ENCODE measurements around the gene SERPINB8. TPM values are rescaled to one million over a fixed set of nuclear protein-coding genes. Genes with fewer than 3 reads are reported as not detected.

The SERPINB8 gene
- total RNA-seq, 1 experiment from 2014 or later = 41.0 TPM

DNA sequence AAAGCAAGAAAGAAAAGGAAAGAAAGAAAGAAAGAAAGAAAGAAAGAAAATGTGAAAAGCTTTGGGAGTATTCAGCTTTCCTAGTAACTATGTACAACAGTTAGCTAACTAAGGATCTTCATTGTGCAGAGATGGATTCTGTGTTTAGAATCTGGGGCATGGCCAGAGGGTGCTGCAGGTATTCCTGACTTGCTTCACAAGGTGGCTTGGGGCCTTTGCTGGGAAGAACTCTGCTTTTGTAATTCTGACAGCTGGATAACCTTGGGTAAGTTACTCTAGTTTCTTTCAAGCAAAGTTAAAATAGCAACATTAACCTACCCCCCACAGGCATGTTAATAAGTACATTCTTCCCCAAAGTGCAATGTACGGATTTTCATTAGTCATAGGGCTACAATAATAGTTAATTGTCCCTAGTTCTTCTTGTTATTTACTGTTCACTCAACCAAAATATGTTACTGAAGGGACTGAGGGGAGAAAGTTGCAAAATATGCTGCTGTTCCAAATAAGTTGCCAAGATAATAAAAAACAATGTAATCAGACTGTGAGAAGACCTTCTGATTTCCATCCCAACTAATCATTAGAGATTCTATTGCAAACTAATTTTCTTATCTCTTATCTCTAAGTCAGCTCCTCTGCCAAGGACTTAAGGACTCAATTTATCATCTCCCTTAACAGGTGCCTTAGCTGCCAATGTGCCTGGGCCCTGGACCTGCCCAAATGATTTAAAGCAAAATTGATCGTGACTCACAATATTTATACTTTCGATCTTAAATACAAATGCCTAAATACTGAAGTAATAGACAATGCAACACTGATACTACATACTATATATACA is 50.3 kb downstream of the SERPINB8 start:
- DNase-seq (ENCODE audit: low read depth) = no peak

DNA sequence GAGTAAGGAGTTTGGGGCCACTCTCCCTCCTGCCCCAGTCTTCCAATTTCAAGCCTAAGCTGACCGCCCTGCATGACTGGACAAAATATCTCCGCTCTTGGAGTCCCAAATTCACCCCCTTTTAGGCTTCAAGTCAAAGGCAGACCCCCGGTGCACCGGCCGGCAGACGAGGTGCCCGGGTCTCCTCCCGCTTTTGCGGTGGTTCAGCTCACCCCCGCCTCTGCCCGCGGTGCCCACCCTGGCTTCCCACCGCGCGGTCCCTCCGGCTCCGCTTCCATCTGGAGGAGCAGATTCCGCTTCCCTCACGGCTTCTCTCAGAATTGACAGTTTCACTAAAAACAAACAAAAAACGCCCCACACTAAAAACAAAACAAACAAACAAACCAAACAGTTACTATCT is 56.5 kb downstream of the SERPINB8 start:
- no peak for DNase-seq (ENCODE audit: low read depth)

DNA sequence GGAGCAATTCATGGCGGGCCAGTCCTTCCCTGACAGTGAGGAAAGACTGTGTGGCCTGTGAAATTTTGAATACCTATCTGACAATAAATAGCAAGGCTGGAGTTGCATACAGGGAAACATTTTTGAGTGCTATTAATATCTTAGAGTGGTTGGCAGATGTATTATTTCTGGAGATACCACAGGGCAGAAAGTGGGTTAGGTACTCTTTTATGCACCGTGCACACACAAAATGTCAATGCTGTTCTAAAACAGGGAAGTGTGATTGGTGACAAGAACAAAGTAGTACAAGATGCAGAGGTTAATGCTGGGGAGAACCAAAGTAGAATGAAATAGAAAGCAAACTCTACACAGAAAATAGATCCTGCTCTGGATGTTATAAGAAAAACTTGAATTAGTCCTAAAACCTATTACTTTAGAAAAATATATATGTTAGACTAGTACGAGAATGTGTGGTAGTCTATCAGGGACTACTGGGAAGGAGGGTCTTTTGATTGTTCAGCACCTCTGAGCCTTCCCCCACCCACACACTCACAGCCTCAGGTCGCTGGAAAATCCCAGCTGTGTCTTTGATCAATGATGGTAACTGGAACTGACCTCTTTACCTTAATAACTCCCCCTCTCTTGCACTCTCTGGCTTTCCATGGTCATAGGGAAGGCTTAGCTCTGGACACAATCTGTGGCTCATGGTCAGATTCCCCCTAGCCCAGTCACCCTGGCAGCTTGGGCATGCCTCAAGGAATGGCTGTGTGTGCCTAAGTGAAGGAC is 58.2 kb downstream of the SERPINB8 start:
- DNase-seq (ENCODE audit: low read depth) = no peak

DNA sequence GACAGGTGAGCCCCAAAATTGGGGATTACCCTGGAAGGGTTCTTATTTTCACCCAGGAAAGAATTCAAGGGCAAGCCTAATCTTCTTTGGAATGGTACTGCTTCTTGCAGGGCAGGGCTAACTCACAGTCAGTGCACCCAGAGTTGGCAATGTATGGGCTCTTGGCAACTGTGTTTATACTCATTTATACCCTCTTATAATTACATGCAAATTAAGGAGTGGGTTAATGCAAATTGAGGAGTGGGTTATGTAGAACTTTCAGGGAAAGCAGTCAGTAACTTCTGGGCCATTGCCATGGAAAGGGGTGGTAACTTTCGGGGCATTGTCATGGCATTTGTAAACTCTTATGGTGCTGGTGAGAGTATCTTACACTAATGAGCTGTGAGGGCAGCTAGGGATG is 59.2 kb downstream of the SERPINB8 start:
- DNase-seq (ENCODE audit: low read depth) = no peak

DNA sequence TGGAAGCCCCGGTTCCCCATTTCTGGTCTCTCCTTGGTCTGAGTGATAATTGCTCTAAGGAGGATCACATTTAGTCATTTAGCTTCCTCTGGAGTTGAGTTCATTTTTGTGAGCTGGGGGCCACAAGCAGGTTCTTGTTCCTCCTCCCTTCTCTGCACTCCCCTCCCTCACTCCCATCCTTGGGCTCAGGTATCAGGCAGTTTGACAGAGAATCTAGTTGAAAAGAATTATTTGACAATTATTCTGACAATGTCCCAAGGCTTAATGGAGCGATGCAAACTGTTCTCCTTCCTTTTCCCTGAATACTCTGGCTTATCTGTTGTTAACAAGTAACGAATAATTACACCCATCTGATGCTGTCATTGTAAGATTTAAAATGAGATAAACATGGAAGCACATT is 61.5 kb downstream of the SERPINB8 start:
- no peak for DNase-seq (ENCODE audit: low read depth)

DNA sequence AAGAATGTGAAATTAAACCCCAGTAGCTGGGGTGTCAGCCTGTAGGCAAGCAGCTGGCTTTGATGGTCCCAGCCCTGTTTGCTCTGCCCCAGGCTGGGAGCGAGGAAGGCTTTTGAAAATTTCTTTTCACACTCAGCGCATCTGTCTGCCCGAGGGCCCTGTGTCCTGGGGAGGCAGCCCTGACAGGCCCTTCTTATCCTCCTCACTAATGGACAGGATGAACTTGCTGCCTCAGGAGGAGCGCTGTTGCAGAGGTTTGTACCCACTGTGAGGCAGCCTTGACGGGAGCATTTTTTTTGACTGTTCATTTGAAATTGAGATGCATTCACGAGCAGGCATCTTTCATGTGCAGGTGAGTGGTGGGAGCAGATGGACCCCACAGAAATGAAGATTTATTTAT is 62.4 kb downstream of the SERPINB8 start:
- DNase-seq (ENCODE audit: low read depth) = no peak

DNA sequence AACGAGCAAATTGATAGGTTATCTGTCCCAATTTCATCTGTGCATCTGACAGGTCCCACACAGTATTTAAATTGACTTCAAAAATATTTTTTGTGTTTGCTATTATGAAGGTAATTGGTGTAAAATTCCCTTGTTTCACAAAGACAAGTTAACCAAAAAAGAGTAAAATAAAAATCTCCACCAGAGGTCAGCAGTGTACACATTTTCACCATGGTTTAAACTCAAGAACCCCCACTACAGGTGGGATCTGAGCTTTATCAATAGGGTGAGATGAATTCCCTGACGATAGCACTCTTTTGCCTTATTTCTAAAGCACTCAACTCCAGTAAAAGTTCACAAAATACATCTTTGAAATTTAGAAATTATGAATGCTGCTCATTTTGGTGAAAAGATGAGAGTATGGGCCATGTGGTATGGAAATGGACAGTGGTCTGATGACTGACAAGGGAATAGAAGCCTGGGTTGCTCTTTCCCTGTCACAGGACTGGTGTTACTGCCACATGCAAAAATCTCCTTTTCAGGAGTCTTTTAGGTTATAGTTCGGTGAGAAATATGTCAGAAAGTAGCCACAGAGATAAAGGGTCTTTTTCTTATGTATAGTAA is 68.0 kb downstream of the SERPINB8 start:
- DNase-seq (ENCODE audit: low read depth) = peak; percentile 15

Other genes starting within 250 kb of the SERPINB8 start
- 10.0 and 13.1 TPM in 2 replicates for gene SERPINB7, start 194.7 kb upstream of the SERPINB8 start, total RNA-seq (2014; rRNA removed; shearing (Covaris generic))
- 20.3 and 20.5 TPM in 2 replicates for gene SERPINB2, start 82.4 kb upstream of the SERPINB8 start, total RNA-seq (2014; rRNA removed; shearing (Covaris generic))
- gene SERPINB10, start 62.1 kb upstream of the SERPINB8 start, total RNA-seq (2014; rRNA removed; shearing (Covaris generic)) = 0.10 and 0.60 TPM in 2 replicates
- gene HMSD, start 20.8 kb upstream of the SERPINB8 start, total RNA-seq (2014; rRNA removed; shearing (Covaris generic)) = not detected in 2 replicates
- not detected in 2 replicates for gene LINC00305, start 179.0 kb downstream of the SERPINB8 start, total RNA-seq (2014; rRNA removed; shearing (Covaris generic))

All from RPMI7951 (cell line).